Effector memory CD4-positive, alpha-beta T cell (primary cell): Measurements from ENCODE around the gene VEGFB.
A peak's percentile ranks its signal among the peaks of the same experiment; 100 is the strongest.

Experiments used
- DNase-seq, 3 donors: peaks; one replicate each; pipeline ENCODE4 v3.0.0-alpha.2; 2020
- H3K27ac ChIP-seq: 2 replicates; pipeline ENCODE4 v1.7.0; 2013; ENCODE audit warnings: mild to moderate bottlenecking, low read length, moderate library complexity; ENCODE audit not compliant: insufficient read depth, poor library complexity, severe bottlenecking
- H3K27me3 ChIP-seq: replicated peaks from 2 replicates; pipeline ENCODE4 v1.7.0; 2013; ENCODE audit warnings: mild to moderate bottlenecking, low read length; ENCODE audit not compliant: insufficient read depth, control insufficient read depth, poor library complexity, severe bottlenecking
- H3K36me3 ChIP-seq: 2 replicates; pipeline ENCODE4 v1.7.0; 2013; ENCODE audit warnings: mild to moderate bottlenecking, low read length, moderate library complexity; ENCODE audit not compliant: control insufficient read depth, insufficient read depth
- H3K4me1 ChIP-seq: 2 replicates; pipeline ENCODE4 v1.7.0; 2013; ENCODE audit warnings: low read length, mild to moderate bottlenecking; ENCODE audit not compliant: control insufficient read depth, insufficient read depth, poor library complexity, severe bottlenecking
- H3K4me3 ChIP-seq: 2 replicates; pipeline ENCODE4 v1.7.0; 2013; ENCODE audit warnings: low read length, low read depth, mild to moderate bottlenecking; ENCODE audit not compliant: insufficient read depth, poor library complexity, severe bottlenecking
- H3K9me3 ChIP-seq: 2 replicates; pipeline ENCODE4 v1.7.0; 2013; ENCODE audit warnings: mild to moderate bottlenecking, low read length, moderate library complexity; ENCODE audit not compliant: control insufficient read depth

Gene VEGFB

GRCh38 chr11:64252003-64252872, 17.9 kb downstream of the VEGFB start:
- H3K9me3 ChIP-seq, result no peaks in the 10 kb centered on the region
- H3K4me3 ChIP-seq, result peak overlapping the region; percentile 65
- no peaks in the 10 kb centered on the region for H3K36me3 ChIP-seq
- no peaks in the 10 kb centered on the region for H3K27me3 ChIP-seq
- H3K27ac ChIP-seq, result no peak overlapping the region
- H3K4me1 ChIP-seq, result peaks cover 32% of the 10 kb centered on the region
- DNase-seq, result no peak

GRCh38 chr11:64253043-64253442, 18.7 kb downstream of the VEGFB start:
- Histone ChIP-seq H3K4me1 (peaks cover 25% of the 10 kb centered on the region), H3K27me3 (no peaks in the 10 kb centered on the region), H3K4me3 (no peak overlapping the region), H3K36me3 (no peaks in the 10 kb centered on the region), H3K27ac (no peak overlapping the region), H3K9me3 (no peaks in the 10 kb centered on the region)
- DNase-seq, result no peak

- no peak overlapping the region for H3K27ac ChIP-seq
- H3K36me3 ChIP-seq, result no peaks in the 10 kb centered on the region
- no peaks in the 10 kb centered on the region for H3K27me3 ChIP-seq
- no peak for DNase-seq
- no peak overlapping the region for H3K4me3 ChIP-seq
- H3K9me3 ChIP-seq, result no peaks in the 10 kb centered on the region
- peaks cover 25% of the 10 kb centered on the region for H3K4me1 ChIP-seq
Observed at GRCh38 chr11:64253481-64253880, 19.1 kb downstream of the VEGFB start.

- no peak for DNase-seq
- Histone ChIP-seq H3K4me3 (no peak overlapping the region), H3K27ac (no peak overlapping the region), H3K4me1 (peaks cover 25% of the 10 kb centered on the region), H3K36me3 (no peaks in the 10 kb centered on the region), H3K27me3 (no peaks in the 10 kb centered on the region), H3K9me3 (no peaks in the 10 kb centered on the region)
Observed at GRCh38 chr11:64254326-64254725, 19.9 kb downstream of the VEGFB start.

GRCh38 chr11:64255135-64256128, 21.0 kb downstream of the VEGFB start:
- H3K36me3 ChIP-seq, result no peaks in the 10 kb centered on the region
- H3K27ac ChIP-seq, result no peak overlapping the region
- no peaks in the 10 kb centered on the region for H3K9me3 ChIP-seq
- peaks cover 19% of the 10 kb centered on the region for H3K4me1 ChIP-seq
- H3K4me3 ChIP-seq, result no peak overlapping the region
- no peak for DNase-seq
- no peaks in the 10 kb centered on the region for H3K27me3 ChIP-seq

GRCh38 chr11:64256300-64256699, 21.9 kb downstream of the VEGFB start:
- Histone ChIP-seq H3K27ac (no peak overlapping the region), H3K9me3 (no peaks in the 10 kb centered on the region), H3K36me3 (no peaks in the 10 kb centered on the region), H3K27me3 (no peaks in the 10 kb centered on the region), H3K4me3 (no peak overlapping the region), H3K4me1 (peaks cover 12% of the 10 kb centered on the region)
- DNase-seq, result no peak

- no peaks in the 10 kb centered on the region for H3K9me3 ChIP-seq
- H3K27me3 ChIP-seq, result no peaks in the 10 kb centered on the region
- no peak overlapping the region for H3K27ac ChIP-seq
- DNase-seq, result no peak
- H3K36me3 ChIP-seq, result no peaks in the 10 kb centered on the region
- H3K4me3 ChIP-seq, result no peak overlapping the region
- no peaks in the 10 kb centered on the region for H3K4me1 ChIP-seq
Observed at GRCh38 chr11:64258356-64258755, 24.0 kb downstream of the VEGFB start.

- DNase-seq, result no peak
- Histone ChIP-seq H3K27ac (no peak overlapping the region), H3K4me1 (no peaks in the 10 kb centered on the region), H3K36me3 (peaks cover 5% of the 10 kb centered on the region), H3K27me3 (no peaks in the 10 kb centered on the region), H3K9me3 (no peaks in the 10 kb centered on the region), H3K4me3 (no peak overlapping the region)
Observed at GRCh38 chr11:64258946-64259532, 24.7 kb downstream of the VEGFB start.

- Histone ChIP-seq H3K9me3 (no peaks in the 10 kb centered on the region), H3K4me3 (no peak overlapping the region), H3K36me3 (peaks cover 6% of the 10 kb centered on the region)
Observed at GRCh38 chr11:64259533-64260067, 25.2 kb downstream of the VEGFB start.

More at GRCh38 chr11:64259533-64260067, 25.2 kb downstream of the VEGFB start:
- no peak for DNase-seq
- Histone ChIP-seq H3K27me3 (no peaks in the 10 kb centered on the region), H3K27ac (no peak overlapping the region), H3K4me1 (no peaks in the 10 kb centered on the region)
